22Rv1 (cell line): ENCODE measurements around the gene AKAP12.

ENCODE experiments used
- H3K27ac ChIP-seq: fragments of 450-650 bp; 2 replicates; pipeline ENCODE4 v1.5.1; 2017
- CTCF ChIP-seq: fragments of 450-650 bp; IDR thresholded peaks from 2 replicates; pipeline ENCODE4 v1.5.1; 2017; ENCODE audit warnings: mild to moderate bottlenecking
- ZFX ChIP-seq: fragments of 450-650 bp; IDR thresholded peaks from 2 replicates; pipeline ENCODE4 v1.6.1; 2017; ENCODE audit warnings: antibody characterized with exemption, borderline replicate concordance

Gene AKAP12

GRCh38 chr6:151209071-151209831 lies 30.5 kb upstream of the AKAP12 start:
- no peak overlapping the region for H3K27ac ChIP-seq
- TF ChIP-seq ZFX (no peak), CTCF (no peak)

- no peak overlapping the region for H3K27ac ChIP-seq
- TF ChIP-seq CTCF, result no peak
- no peak for TF ChIP-seq ZFX
Observed at GRCh38 chr6:151211075-151211474, 28.7 kb upstream of the AKAP12 start.

- TF ChIP-seq CTCF (no peak), ZFX (no peak)
- H3K27ac ChIP-seq, result no peak overlapping the region
Observed at GRCh38 chr6:151213352-151213751, 26.4 kb upstream of the AKAP12 start.

- no peak for TF ChIP-seq CTCF
- no peak for TF ChIP-seq ZFX
- H3K27ac ChIP-seq, result no peak overlapping the region
Observed at GRCh38 chr6:151215999-151216398, 23.8 kb upstream of the AKAP12 start.

GRCh38 chr6:151216804-151217203 lies 23.0 kb upstream of the AKAP12 start:
- no peak for TF ChIP-seq CTCF
- TF ChIP-seq ZFX, result no peak
- no peak overlapping the region for H3K27ac ChIP-seq

GRCh38 chr6:151219192-151219591 lies 20.6 kb upstream of the AKAP12 start:
- H3K27ac ChIP-seq, result no peak overlapping the region
- TF ChIP-seq CTCF (no peak), ZFX (no peak)

- no peak overlapping the region for H3K27ac ChIP-seq
- TF ChIP-seq ZFX (no peak), CTCF (no peak)
Observed at GRCh38 chr6:151224076-151224475, 15.7 kb upstream of the AKAP12 start.
